Activated naive CD4-positive, alpha-beta T cell treated with Interleukin-2 at 50 U/mL for 16 hours (primary cell): ENCODE measurements around the gene SFXN5.

ENCODE experiments used
- DNase-seq: peaks from one replicate; pipeline ENCODE4 v3.0.0-alpha.2; 2020

SFXN5 gene

GRCh38 chr2:73043929-73044832 lies 27.3 kb downstream of the SFXN5 start:
- no peak for DNase-seq

- DNase-seq: no peak
Observed at GRCh38 chr2:73043276-73043675, 28.2 kb downstream of the SFXN5 start.

DNA sequence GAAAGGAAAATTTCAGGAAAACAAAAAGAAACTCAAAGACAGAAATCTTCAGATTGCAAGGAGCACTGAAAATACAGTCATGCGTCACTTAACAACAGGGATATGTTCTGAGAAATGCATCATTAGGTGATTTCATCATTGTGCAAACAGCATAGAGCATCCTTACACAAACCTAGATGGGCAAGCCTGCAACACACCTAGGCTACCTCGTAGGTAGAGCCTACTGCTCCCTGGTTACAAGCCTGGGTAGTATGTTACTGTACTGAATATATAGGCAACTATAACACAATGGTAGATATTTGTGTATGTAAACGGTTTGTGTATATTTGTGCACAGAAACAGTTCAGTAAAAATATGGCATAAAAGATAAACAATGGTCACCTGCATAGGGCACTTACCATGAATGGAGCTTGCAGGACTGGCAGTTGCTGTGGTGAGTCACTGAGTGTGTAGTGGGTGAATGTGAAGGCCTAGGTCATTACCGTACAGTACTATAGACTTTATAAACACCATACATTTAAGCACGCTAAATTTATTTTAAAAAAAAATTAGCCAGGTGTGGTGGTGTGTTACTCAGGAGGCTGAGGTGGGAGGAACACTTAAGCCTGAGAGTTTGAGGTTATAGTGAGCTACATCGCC lies 33.4 kb downstream of the SFXN5 start:
- DNase-seq: no peak

- DNase-seq: no peak
Observed at GRCh38 chr2:73036766-73037165, 34.7 kb downstream of the SFXN5 start.

- DNase-seq: no peak
Observed at GRCh38 chr2:73035899-73036711, 35.4 kb downstream of the SFXN5 start.

DNA sequence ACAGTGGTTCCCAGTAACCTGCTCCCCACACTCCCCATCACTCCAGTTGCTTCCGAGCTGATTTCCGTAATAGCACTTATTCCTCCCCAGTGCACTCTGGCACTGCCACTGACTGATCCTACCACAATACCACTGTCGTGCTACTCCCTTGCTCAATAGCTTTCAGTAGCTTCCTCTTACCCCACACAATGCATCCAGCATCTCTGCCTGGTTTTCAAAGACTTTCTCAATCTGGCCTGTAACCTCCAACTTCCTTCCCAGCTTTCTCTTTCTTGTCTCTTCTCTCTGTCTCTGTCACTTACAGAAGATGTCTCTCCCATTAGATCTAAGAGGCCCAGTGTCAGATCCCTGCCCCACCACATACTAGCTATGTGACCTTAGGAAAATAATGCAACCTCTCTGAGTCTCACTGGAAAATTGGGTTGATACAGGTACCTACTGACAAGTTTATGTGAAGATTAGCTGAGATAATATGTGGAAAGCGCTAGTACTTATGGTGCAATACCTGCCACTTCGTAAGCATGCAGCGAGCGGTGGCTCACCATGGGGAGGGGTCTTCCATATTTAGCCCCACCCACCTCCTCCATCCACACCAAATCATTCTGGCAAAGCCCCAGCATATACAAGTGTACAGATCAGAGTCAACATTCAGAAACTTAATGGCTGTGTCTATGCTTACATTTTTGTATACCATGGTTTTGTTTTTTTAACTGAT lies 36.7 kb downstream of the SFXN5 start:
- no peak for DNase-seq

- DNase-seq: no peak
Observed at GRCh38 chr2:73033766-73034381, 37.6 kb downstream of the SFXN5 start.

DNA sequence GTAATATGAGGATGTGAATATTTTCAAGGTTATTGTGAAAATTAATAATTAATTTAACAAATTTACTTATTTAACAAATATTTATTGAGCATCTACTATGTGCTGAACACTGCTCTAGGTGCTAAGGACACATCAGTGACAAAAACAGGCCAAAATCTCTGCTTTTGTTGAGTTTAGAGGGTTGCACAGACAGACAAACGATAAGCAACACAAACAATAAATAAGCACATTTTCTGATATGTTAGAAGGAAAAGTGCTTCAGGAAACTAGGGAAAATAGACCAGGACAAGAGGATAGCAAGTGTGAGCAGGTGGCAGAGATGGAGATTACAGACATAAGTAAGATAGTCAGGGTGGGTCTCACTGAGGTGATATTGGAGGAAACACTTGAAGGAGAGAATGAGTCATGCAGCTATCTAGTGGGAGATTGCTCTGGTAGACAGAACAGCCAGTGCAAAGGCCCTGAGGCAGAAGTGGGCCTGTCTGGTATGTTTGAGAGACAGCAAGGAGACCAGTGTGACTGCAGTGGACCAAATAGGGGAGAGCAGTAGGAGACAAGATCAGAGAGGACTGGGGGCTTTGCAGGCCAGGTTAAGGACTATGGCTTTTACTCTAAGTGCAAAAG lies 38.3 kb downstream of the SFXN5 start:
- no peak for DNase-seq

GRCh38 chr2:73032702-73033097 lies 38.8 kb downstream of the SFXN5 start:
- no peak for DNase-seq

GRCh38 chr2:73031725-73032701 lies 39.5 kb downstream of the SFXN5 start:
- DNase-seq: no peak

GRCh38 chr2:73031095-73031678 lies 40.3 kb downstream of the SFXN5 start:
- no peak for DNase-seq

GRCh38 chr2:73028841-73029240 lies 42.7 kb downstream of the SFXN5 start:
- DNase-seq: no peak

DNA sequence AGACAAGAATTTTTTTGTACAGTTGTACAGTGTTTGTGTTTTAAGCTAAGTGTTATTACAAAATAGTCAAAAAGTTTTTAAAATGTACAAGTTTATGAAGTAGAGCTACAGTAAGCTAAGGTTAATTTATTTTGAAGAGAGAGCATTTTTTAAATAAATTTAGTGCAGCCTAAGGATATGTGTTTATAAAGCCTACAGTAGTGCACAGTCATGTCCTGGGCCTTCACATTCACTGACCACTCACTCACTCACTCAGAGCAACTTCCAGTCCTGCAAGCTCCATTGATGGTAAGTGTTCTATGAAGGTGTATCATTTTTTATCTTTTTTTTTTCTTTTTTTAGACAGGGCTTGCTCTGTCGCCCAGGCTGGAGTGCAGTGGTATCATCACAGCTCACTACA lies 44.2 kb downstream of the SFXN5 start:
- DNase-seq: no peak

DNA sequence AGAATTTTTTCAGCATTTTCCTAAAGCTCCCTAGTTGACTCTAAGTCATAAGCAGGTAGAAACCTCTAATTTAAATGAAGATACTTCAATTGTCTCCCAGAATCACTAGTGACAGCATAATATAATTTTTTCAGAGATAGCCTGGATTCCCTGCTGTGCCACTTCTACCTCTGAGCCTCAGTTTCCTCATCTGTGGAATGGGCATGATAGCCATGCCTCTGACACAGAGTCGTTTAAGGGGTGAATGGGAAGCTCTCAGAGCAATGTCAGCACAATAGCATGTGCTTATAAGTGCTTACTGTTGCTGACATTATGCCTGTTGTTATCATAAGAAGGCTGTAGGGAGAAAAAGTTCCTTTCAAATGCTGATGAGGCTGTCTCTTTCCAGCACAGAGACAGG lies 48.0 kb downstream of the SFXN5 start:
- DNase-seq: no peak

DNA sequence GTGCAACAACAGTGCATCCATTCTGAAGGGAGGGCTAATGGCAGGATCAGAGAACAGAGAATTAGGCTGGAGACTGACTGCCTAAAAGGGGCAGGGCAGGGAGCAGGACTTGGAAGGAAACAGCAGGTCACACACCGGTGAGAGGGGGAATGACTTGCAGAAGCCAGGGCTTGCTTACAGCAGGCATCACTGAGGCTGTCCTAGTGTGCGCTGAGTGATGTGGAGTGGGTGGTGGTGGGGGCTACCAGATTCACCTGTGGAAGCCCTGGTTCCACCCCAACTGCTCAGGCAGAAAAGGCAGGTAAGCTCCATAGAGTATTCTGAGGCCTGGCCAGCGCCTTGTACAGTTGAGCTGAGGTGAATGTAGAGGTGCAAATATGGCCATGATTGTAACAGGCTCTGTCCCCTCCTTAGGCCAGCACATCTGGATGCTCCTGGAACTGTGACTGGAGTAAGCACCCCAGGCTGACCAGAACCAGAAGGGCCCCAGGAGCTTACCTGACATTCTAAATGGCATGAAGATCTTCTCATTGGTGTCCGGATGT lies 49.4 kb downstream of the SFXN5 start:
- DNase-seq: no peak

DNA sequence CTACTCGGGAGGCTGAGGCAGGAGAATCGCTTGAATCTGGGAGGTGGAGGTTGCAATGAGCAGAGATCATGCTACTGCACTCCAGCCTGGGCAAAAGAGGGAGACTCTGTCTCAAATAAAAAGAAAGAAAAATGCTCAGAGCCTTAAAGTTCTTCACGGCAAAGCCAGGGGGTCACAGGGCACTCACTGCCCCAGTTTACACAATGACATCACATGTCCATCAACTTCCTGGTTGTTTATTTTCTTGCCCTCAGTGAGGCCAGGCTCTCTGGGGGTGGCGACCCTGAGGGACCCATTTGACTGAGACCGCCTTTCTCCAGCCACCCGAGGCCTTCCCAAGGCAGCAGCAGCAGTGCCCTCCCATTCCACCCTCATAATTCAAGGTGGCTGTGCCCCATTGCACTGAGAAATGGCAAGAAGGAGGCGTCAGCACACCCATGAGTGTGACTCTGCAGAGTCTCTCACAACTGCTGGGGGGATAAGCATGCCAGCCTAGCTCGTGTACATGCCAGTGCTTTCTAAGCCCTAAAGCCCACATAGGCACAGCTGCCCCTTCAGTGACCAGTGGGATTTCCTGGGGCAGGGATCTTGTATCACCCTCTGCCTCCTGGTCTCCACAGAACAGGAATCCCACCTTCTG lies 50.0 kb downstream of the SFXN5 start:
- no peak for DNase-seq

DNA sequence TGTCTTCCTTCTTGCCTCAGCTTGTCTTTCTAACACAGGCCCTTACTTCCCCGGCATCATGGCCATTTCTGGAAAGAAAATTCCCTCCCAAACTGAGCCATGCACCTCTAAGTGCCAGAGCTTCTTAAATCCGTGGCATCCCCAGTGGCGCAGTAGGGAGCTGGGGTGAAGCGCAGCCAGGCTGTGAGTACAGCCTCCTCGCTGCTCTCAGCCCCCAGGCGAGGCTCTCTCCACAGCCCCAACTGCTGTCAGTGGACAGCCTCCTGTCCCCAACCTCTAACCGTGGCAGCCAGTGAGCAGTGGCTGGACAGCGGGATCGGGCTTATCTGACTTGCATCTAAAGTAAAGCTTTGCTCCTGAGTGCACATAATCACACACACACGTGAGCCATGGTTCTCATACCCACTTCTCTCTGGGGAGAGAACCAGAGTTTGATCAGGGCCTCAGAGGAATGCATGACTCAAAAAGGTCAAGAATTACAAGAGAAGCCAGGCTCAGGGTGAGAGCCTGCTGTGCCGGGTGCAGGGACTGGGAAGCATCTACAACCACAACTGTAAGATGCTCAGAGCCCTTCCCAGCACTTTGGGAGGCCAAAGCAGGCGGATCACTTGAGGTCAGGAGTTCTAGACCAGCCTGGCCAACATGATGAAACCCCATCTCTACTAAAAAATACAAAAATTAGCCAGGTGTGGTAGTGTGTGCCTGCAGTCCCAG lies 50.7 kb downstream of the SFXN5 start:
- DNase-seq: no peak

GRCh38 chr2:73020306-73020656 lies 51.2 kb downstream of the SFXN5 start:
- DNase-seq: no peak
